ENCODE measurements around the gene TAL2. TPM values are rescaled to one million over a fixed set of nuclear protein-coding genes. Genes with fewer than 3 reads are reported as not detected.

Gene TAL2
- 2.2 TPM for polyA plus RNA-seq (2013, experiment 1 of 2)
- polyA plus RNA-seq (2013, experiment 2 of 2) = 1.3 TPM

DNA sequence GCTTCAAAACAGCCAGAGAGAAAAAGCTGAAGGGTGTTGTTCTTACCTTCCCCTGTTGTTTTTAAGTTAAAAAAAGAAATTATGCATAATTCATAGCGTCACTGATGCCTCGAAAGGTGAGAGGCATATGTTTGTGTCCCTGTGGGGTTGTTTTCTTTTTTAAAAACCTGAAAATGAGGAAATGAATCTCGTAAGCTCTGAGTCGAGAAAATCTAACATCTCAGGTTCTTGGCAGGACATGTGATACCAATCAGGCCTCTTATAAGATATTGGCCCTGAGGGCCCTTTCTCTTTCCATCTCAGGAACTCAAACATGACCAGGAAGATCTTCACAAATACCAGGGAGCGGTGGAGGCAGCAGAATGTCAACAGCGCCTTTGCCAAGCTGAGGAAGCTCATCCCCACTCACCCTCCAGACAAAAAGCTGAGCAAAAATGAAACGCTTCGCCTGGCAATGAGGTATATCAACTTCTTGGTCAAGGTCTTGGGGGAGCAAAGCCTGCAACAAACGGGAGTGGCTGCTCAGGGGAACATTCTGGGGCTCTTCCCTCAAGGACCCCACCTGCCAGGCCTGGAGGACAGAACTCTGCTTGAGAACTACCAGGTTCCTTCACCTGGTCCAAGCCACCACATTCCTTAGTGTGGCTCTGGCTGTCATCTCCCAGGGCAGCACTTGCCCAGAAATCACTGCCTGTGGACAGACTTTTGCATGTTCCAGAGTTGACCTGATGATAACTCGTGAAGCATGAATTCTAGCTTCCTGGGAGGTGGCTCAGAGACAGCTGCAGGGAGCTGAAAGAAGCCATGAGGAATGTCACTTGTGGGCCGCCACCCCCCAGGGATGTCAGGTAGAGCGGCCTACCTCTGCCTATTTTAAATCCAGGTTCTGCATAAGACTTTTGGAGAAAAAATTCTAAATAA, at the start of gene TAL2:
TAL2 (plus strand) TSS at position 274 of the 921 bp plus-strand sequence; CDS start at position 314, 40 bp downstream.
- no peaks in the 10 kb centered on the region for H3K9me3 ChIP-seq (ENCODE audit: control insufficient read depth, low read length)
- 82 to 92% methylated on average over 5 to 7 of the region's 12 CpGs for WGBS, 2 experiments (ENCODE audit: insufficient coverage in 2 of 2)
- H3K4me1 ChIP-seq (ENCODE audit: control insufficient read depth, insufficient read depth, low read length, poor library complexity, severe bottlenecking) = no peaks in the 10 kb centered on the region
- no peak within 1 kb of the TSS for H3K4me3 ChIP-seq (ENCODE audit: extremely low read depth, insufficient read depth, low read length, poor library complexity, severe bottlenecking)
- H3K36me3 ChIP-seq (ENCODE audit: control insufficient read depth, insufficient read depth, low read length) = no peaks in the 10 kb centered on the region
- H3K27ac ChIP-seq (ENCODE audit: low read depth, low read length, severe bottlenecking) = no peak within 1 kb of the TSS

DNA sequence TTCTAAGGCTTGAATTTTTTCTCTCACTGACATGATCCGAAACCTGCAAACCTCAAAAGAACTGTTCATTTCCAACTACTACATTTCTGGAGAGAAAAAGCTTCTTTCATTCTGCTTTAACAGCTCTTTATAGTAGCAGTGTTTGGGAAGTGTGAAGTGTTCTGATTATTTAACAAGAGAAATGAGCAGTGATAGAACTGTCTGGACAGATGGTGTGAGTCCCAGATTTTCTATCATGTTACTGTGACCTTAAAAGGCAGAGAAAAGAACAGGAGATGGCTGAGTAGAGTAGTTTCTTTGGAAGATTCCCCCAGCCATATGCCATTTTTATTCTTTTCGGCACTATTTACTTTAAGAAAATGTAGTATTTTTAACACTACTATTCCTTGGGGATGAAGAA, 41.3 kb upstream of the TAL2 start:
- no CpG with 5 or more reads among the region's 2 CpGs for WGBS, 2 experiments (ENCODE audit: insufficient coverage in 2 of 2)
- Histone ChIP-seq H3K4me1 (ENCODE audit: control insufficient read depth, insufficient read depth, low read length, poor library complexity, severe bottlenecking) (no peaks in the 10 kb centered on the region), H3K4me3 (ENCODE audit: extremely low read depth, insufficient read depth, low read length, poor library complexity, severe bottlenecking) (no peak overlapping the region), H3K27ac (ENCODE audit: low read depth, low read length, severe bottlenecking) (no peak overlapping the region), H3K9me3 (ENCODE audit: control insufficient read depth, low read length) (no peaks in the 10 kb centered on the region), H3K36me3 (ENCODE audit: control insufficient read depth, insufficient read depth, low read length) (no peaks in the 10 kb centered on the region)

DNA sequence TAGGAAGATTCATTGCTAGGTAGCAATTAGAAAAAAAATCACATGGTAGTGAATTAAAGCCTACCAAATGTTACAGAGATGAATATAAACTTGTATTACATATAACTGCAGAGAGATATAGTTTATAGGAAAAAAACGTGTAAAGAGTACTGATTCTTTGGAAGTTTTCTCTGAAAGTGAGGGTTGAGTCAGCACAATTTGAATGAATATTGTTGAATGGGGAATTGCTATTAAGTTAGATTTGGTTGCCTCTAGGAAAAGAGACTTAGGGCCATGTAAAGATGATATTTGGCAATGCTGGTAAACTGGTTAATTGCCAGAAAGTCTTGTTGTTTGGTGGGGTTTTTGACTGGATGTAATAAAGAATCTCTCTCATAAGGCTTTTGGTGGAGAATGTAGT, 37.2 kb upstream of the TAL2 start:
- H3K4me3 ChIP-seq (ENCODE audit: extremely low read depth, insufficient read depth, low read length, poor library complexity, severe bottlenecking) = no peak overlapping the region
- no peaks in the 10 kb centered on the region for H3K9me3 ChIP-seq (ENCODE audit: control insufficient read depth, low read length)
- 50 to 55% methylated on average over 1 of the region's 1 CpG for WGBS, 2 experiments (ENCODE audit: insufficient coverage in 2 of 2)
- no peak overlapping the region for H3K27ac ChIP-seq (ENCODE audit: low read depth, low read length, severe bottlenecking)
- no peaks in the 10 kb centered on the region for H3K4me1 ChIP-seq (ENCODE audit: control insufficient read depth, insufficient read depth, low read length, poor library complexity, severe bottlenecking)
- H3K36me3 ChIP-seq (ENCODE audit: control insufficient read depth, insufficient read depth, low read length) = no peaks in the 10 kb centered on the region

DNA sequence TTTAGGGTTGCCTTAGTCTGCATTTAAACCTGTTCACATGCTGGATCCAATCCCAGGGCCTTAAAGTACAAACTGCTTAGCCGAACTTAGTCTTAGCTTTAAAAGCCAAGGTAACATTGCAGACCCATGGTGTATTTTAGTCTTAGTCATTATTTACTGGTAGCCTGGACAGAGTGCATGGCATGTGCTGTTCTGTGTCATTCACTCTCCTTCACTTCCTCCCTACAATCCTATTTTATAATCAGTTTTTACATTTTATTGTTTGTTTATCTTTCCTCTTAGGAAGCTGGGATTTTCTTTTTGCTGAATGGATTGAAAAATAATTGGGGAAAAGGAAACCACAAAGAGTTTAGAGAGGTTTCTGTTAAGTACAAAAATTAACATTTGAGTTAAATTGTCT, 29.4 kb upstream of the TAL2 start:
- H3K36me3 ChIP-seq (ENCODE audit: control insufficient read depth, insufficient read depth, low read length) = no peaks in the 10 kb centered on the region
- H3K4me3 ChIP-seq (ENCODE audit: extremely low read depth, insufficient read depth, low read length, poor library complexity, severe bottlenecking) = no peak overlapping the region
- H3K27ac ChIP-seq (ENCODE audit: low read depth, low read length, severe bottlenecking) = no peak overlapping the region
- H3K4me1 ChIP-seq (ENCODE audit: control insufficient read depth, insufficient read depth, low read length, poor library complexity, severe bottlenecking) = no peaks in the 10 kb centered on the region
- H3K9me3 ChIP-seq (ENCODE audit: control insufficient read depth, low read length) = no peaks in the 10 kb centered on the region
- 86 to 100% methylated on average over 1 of the region's 1 CpG for WGBS, 2 experiments (ENCODE audit: insufficient coverage in 2 of 2)

DNA sequence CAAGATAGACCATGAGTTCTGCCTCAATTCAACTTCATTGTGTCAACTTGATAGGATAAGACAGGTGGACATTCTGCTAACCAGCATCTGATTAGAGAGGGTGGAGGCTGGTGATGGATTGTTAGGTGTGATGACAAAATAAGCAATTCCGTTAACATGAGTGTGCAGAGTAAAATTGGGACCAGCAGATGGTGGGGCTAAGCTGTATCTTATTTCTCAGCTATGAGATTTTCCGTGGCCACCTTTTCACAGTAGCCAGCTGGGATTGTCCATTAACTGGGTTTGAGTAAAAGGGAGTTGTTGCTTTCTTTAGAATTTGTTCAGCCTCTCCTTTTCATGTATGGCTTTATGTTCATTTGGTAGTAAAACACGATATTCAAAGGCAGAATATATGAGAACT, 28.8 kb upstream of the TAL2 start:
- H3K9me3 ChIP-seq (ENCODE audit: control insufficient read depth, low read length) = no peaks in the 10 kb centered on the region
- 87 to 90% methylated on average over 2 to 3 of the region's 3 CpGs for WGBS, 2 experiments (ENCODE audit: insufficient coverage in 2 of 2)
- no peak overlapping the region for H3K27ac ChIP-seq (ENCODE audit: low read depth, low read length, severe bottlenecking)
- H3K36me3 ChIP-seq (ENCODE audit: control insufficient read depth, insufficient read depth, low read length) = no peaks in the 10 kb centered on the region
- no peak overlapping the region for H3K4me3 ChIP-seq (ENCODE audit: extremely low read depth, insufficient read depth, low read length, poor library complexity, severe bottlenecking)
- no peaks in the 10 kb centered on the region for H3K4me1 ChIP-seq (ENCODE audit: control insufficient read depth, insufficient read depth, low read length, poor library complexity, severe bottlenecking)

DNA sequence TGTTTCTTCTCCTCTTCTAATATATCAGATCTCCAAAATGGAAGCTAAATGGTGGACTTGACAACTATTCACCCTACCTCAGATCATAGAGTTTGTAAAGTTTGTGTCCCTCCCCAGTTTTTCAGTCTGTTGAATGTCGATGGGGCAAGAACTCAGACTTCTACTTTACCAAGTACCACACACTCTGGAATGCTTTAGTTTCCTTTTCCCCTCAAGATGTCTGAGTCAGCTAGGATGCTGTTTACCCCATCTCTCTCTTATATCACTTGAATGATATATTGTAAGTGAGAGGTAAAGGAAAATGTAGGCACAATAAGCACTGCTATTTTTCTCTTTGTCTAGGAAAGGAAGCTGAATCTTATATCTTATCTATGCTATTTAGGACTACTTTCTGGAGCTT, 25.9 kb upstream of the TAL2 start:
- no peak overlapping the region for H3K4me3 ChIP-seq (ENCODE audit: extremely low read depth, insufficient read depth, low read length, poor library complexity, severe bottlenecking)
- no peak overlapping the region for H3K27ac ChIP-seq (ENCODE audit: low read depth, low read length, severe bottlenecking)
- no peaks in the 10 kb centered on the region for H3K4me1 ChIP-seq (ENCODE audit: control insufficient read depth, insufficient read depth, low read length, poor library complexity, severe bottlenecking)
- H3K36me3 ChIP-seq (ENCODE audit: control insufficient read depth, insufficient read depth, low read length) = no peaks in the 10 kb centered on the region
- no peaks in the 10 kb centered on the region for H3K9me3 ChIP-seq (ENCODE audit: control insufficient read depth, low read length)
- WGBS, 2 experiments (ENCODE audit: insufficient coverage in 2 of 2) = 86 to 100% methylated on average over 1 of the region's 1 CpG

DNA sequence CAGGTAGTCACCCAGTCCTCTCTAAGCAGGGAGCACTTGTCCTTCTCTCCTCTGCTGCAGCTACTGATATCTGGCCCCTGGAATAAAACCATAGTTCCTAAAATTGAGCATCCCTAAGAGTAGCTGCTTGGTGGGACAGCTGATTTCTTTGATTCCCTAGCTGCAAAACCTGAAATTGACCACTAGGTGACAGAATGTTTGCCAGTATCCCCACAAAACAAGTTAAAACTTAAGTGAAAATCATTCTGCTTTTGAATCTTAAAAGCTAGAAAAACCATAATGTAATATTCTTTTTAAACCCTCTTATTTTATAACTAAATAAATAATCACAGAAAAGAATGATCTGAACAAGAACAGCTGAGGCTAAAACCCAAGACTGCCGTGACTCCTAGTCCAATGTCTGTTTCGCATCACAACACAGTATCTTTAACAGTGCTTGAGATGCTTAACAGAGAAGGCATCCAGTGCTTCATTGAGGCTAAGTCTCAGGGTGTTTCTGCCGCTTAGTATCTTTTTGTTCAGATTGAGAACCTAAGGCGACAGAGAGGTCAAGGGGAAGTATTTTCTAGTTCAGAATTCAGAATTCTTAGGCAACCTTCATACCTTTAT, 24.4 kb upstream of the TAL2 start:
- WGBS, 2 experiments (ENCODE audit: insufficient coverage in 2 of 2) = 91 to 100% methylated on average over 1 to 4 of the region's 4 CpGs
- Histone ChIP-seq H3K27ac (ENCODE audit: low read depth, low read length, severe bottlenecking) (no peak overlapping the region), H3K9me3 (ENCODE audit: control insufficient read depth, low read length) (no peaks in the 10 kb centered on the region), H3K4me3 (ENCODE audit: extremely low read depth, insufficient read depth, low read length, poor library complexity, severe bottlenecking) (no peak overlapping the region), H3K4me1 (ENCODE audit: control insufficient read depth, insufficient read depth, low read length, poor library complexity, severe bottlenecking) (no peaks in the 10 kb centered on the region), H3K36me3 (ENCODE audit: control insufficient read depth, insufficient read depth, low read length) (no peaks in the 10 kb centered on the region)

DNA sequence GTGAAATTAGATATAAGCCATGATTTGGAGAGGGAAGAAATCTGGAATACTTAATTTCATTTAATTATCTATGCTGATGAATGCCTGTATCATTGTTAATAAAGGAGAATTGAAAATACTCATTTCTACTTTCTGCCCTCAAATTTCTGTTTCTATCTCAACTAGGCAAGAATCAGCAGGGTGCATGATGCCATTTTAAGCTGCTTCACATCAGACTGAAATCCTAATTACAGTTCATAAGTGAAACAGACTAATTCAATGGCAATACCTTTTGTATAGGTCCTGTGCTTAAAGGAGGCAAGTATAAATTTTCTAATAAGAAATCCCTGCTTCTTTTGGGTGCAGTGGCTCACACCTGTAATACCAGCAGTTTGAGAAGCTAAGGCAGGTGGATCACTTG, 22.3 kb upstream of the TAL2 start:
- Histone ChIP-seq H3K9me3 (ENCODE audit: control insufficient read depth, low read length) (no peaks in the 10 kb centered on the region), H3K36me3 (ENCODE audit: control insufficient read depth, insufficient read depth, low read length) (no peaks in the 10 kb centered on the region)

DNA sequence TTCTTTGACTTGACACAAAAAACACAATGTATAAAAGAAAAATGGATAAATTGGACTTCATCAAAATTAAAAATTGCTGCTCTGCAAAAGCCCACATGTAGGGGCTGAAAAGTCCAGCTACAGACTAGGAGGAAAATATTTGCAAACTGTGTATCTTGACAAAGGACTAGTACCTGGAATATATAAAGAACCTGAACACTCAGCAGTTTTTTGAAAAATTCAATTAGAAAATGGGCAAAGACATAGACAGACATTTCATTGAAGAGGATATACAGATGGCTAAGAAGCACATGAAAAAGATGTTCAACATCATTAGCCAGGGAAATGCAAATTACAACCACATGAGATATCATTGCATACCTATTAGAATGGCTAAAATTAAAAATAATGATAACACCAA, 18.5 kb upstream of the TAL2 start:
- Histone ChIP-seq H3K4me1 (ENCODE audit: control insufficient read depth, insufficient read depth, low read length, poor library complexity, severe bottlenecking) (peaks cover 14% of the 10 kb centered on the region), H3K4me3 (ENCODE audit: extremely low read depth, insufficient read depth, low read length, poor library complexity, severe bottlenecking) (no peak overlapping the region), H3K9me3 (ENCODE audit: control insufficient read depth, low read length) (no peaks in the 10 kb centered on the region), H3K36me3 (ENCODE audit: control insufficient read depth, insufficient read depth, low read length) (no peaks in the 10 kb centered on the region), H3K27ac (ENCODE audit: low read depth, low read length, severe bottlenecking) (no peak overlapping the region)

More for the DNA sequence above, 22.3 kb upstream of the TAL2 start:
- H3K4me1 ChIP-seq (ENCODE audit: control insufficient read depth, insufficient read depth, low read length, poor library complexity, severe bottlenecking) = no peaks in the 10 kb centered on the region
- H3K27ac ChIP-seq (ENCODE audit: low read depth, low read length, severe bottlenecking) = no peak overlapping the region
- H3K4me3 ChIP-seq (ENCODE audit: extremely low read depth, insufficient read depth, low read length, poor library complexity, severe bottlenecking) = no peak overlapping the region

DNA sequence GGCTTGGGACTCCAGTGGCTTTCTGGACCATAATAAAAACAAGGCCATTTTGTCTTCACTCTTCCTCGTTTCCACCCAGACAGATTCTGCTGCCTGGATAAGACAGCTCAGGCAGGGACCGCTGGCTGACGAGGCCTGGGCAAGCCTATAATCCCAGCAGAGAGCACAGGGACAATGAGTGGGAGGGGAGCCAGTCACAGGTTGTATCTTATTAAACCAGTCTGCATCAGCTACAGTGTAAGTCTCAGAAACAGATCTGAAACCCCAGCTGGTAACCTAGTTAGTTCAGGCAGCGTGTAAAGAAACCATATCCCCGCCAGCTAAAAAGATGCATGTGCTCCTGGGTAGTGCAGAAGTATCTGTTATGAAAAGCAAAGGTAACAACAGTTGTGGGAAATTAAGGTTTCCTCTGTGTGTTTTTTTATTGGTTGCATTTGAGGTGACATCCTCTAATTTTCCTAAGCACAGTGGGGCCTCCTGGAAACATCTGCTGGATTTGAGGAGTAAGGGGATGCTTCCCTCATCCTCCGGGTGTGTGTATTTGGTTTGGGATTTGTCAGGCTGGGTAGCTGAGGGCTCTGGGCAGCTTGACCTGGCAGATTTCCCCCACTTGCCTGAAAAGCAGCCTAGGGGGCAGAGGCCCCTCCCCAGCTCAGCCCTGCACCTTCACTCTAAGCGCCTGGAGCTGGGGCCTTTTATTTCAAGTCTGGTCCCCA, 15.2 kb upstream of the TAL2 start:
- H3K4me3 ChIP-seq (ENCODE audit: extremely low read depth, insufficient read depth, low read length, poor library complexity, severe bottlenecking) = no peak overlapping the region
- H3K4me1 ChIP-seq (ENCODE audit: control insufficient read depth, insufficient read depth, low read length, poor library complexity, severe bottlenecking) = peaks cover 14% of the 10 kb centered on the region
- H3K36me3 ChIP-seq (ENCODE audit: control insufficient read depth, insufficient read depth, low read length) = no peaks in the 10 kb centered on the region
- peak overlapping the region; percentile 48 for H3K27ac ChIP-seq (ENCODE audit: low read depth, low read length, severe bottlenecking)
- 81 to 100% methylated on average over 3 to 6 of the region's 7 CpGs for WGBS, 2 experiments (ENCODE audit: insufficient coverage in 2 of 2)
- no peaks in the 10 kb centered on the region for H3K9me3 ChIP-seq (ENCODE audit: control insufficient read depth, low read length)
